Natural killer cell (primary cell): Measurements from ENCODE around the gene CFL1. TPM values are rescaled to one million over a fixed set of nuclear protein-coding genes. Genes with fewer than 3 reads are reported as not detected.

Experiments
- ATAC-seq, 3 donors: fragments of 150-1000 bp in 2 of 3; fragments of 200-7000 bp in 1 of 3; cut with Tn5 transposase; 1 replicate in 1 of 3; 2 replicates in 2 of 3; pipeline ENCODE4 v1.10.0; 2021; ENCODE audit warnings: mild to moderate bottlenecking in 2 of 3, moderate library complexity in 2 of 3
- DNase-seq, 2 donors: peaks; one replicate each; pipeline versions ENCODE4 v3.0.0 to v3.0.0-alpha.2; 2013 to 2021; ENCODE audit warnings: mixed read lengths in 1 of 2
- H3K27ac ChIP-seq: one replicate; pipeline ENCODE4 v1.5.1; 2013; ENCODE audit warnings: mild to moderate bottlenecking, low read length
- H3K27me3 ChIP-seq: one replicate; pipeline ENCODE4 v1.6.1; 2013; ENCODE audit warnings: low read length; ENCODE audit not compliant: control insufficient read depth, insufficient read depth
- H3K36me3 ChIP-seq: one replicate; pipeline ENCODE4 v1.6.1; 2013; ENCODE audit warnings: low read length; ENCODE audit not compliant: control insufficient read depth, insufficient read depth
- H3K4me1 ChIP-seq: one replicate; pipeline ENCODE4 v1.6.1; 2013; ENCODE audit warnings: low read length; ENCODE audit not compliant: control insufficient read depth, insufficient read depth
- H3K4me3 ChIP-seq: one replicate; pipeline ENCODE4 v1.5.1; 2013; ENCODE audit warnings: low read length
- H3K9me3 ChIP-seq: one replicate; pipeline ENCODE4 v1.6.1; 2013; ENCODE audit warnings: low read length; ENCODE audit not compliant: control insufficient read depth, insufficient read depth
- H3K27ac Mint-ChIP-seq, 2 donors: one replicate each; pipeline ENCODE4 v1.8.0; 2022; ENCODE audit warnings: mild to moderate bottlenecking in 2 of 2, mixed read lengths in 2 of 2, moderate library complexity in 1 of 2
- H3K27me3 Mint-ChIP-seq, 2 donors: one replicate each; pipeline ENCODE4 v1.8.0; 2022; ENCODE audit warnings: low read depth in 2 of 2, mixed read lengths in 2 of 2
- H3K36me3 Mint-ChIP-seq: one replicate; pipeline ENCODE4 v1.8.0; 2022; ENCODE audit warnings: mixed read lengths
- H3K4me1 Mint-ChIP-seq, 2 donors: one replicate each; pipeline ENCODE4 v1.8.0; 2022; ENCODE audit warnings: mixed read lengths in 2 of 2
- H3K4me3 Mint-ChIP-seq: one replicate; pipeline ENCODE4 v1.8.0; 2022; ENCODE audit warnings: mild to moderate bottlenecking, moderate library complexity, mixed read lengths
- H3K9me3 Mint-ChIP-seq, 2 donors: one replicate each; pipeline ENCODE4 v1.8.0; 2022; ENCODE audit warnings: mixed read lengths in 2 of 2
- CTCF ChIP-seq: fragments of 200-600 bp; IDR thresholded peaks from one replicate; pipeline ENCODE4 v1.8.0; 2022; ENCODE audit warnings: antibody characterized with exemption
- WGBS: methylation state at CpG from one replicate; pipeline ENCODE4 v1.1.7; 2013; ENCODE audit warnings: missing lambda C conversion rate; ENCODE audit not compliant: insufficient coverage; 5-methylcytosine and 5-hydroxymethylcytosine counted together
- intact Hi-C: fragments of 100-400 bp; cut with micrococcal nuclease; formaldehyde crosslinking; loops from one replicate; pipeline ENCODE4 v1.14.2; 2022
- total RNA-seq, 4 donors: library from RNA; stranded (reverse); fragments of 120-200 nt in 1 of 4; gene quantifications; one replicate each; pipeline versions ENCODE4 v1.2.3 to v1.2.4, GENCODE V29; 2013 to 2022

Gene CFL1
- total RNA-seq, 3 donors from 2014 or later (not counting 1 experiment from before 2014, with no cell fraction given), result 1,035 to 1,220 (median 1,095) TPM

DNA sequence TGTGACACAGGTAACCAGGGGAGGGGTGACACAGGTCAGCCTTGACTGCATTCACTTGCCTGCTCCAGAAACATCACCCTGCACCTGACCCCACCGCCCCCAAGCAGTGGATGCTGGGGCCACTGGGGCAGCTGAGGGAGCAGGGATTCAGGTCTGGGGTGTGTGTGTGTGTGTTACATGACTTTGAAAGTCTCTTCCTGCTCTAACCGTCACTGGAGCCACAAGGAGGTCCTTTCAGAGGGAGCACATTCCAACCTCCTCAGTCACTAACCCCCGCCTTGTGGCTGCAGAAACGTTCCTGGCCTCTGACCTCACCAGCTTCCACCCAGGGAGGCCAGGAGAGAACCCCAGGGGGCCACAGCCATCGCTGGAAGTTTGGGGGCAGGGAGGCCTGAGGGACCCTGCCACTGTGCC lies 45.1 kb upstream of the CFL1 start:
- TF ChIP-seq CTCF, result no peak
- H3K9me3 ChIP-seq, result no peaks in the 10 kb centered on the region
- H3K36me3 ChIP-seq, result no peaks in the 10 kb centered on the region
- H3K27me3 ChIP-seq, result peaks cover 5% of the 10 kb centered on the region
- H3K4me3 Mint-ChIP-seq, result no peak overlapping the region
- intact Hi-C loops, result loop anchor here (2.0 kb wide), 1 partner anchor 16 kb away; the partner anchor contains the start of genes C11orf68 and DRAP1
- H3K4me1 Mint-ChIP-seq, result peaks cover 12 to 23% of the 10 kb centered on the region in 2 donors
- ATAC-seq, result no peak
- peaks cover 5 to 6% of the 10 kb centered on the region in 2 donors for H3K27me3 Mint-ChIP-seq
- no peak overlapping the region for H3K27ac ChIP-seq
- H3K9me3 Mint-ChIP-seq, result no peaks in the 10 kb centered on the region
- 29% methylated on average over 3 of the region's 5 CpGs for WGBS
- H3K27ac Mint-ChIP-seq, result peak overlapping the region; percentile 90 to 98
- DNase-seq, result no peak
- H3K4me1 ChIP-seq, result peaks cover 38% of the 10 kb centered on the region
- no peaks in the 10 kb centered on the region for H3K36me3 Mint-ChIP-seq
- H3K4me3 ChIP-seq, result no peak overlapping the region

DNA sequence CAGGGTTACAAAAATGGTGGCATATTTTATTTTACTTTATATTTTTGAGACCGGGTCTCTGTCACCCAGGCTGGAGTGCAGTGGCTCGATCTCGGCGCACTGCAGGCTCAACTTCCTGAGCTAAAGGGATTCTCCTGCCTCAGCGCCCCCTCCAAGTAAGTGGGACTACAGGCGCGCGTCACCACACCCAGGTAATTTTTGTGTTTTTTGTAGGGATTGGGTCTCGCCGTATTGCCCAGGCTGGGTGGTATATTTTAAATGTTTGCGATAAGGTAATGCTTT lies 42.9 kb upstream of the CFL1 start:
- no peaks in the 10 kb centered on the region for H3K36me3 ChIP-seq
- H3K27ac ChIP-seq, result peak overlapping the region; percentile 15
- TF ChIP-seq CTCF, result no peak
- peaks cover 5% of the 10 kb centered on the region for H3K27me3 ChIP-seq
- Mint-ChIP-seq H3K4me1 (peaks cover 12 to 23% of the 10 kb centered on the region in 2 donors), H3K9me3 (no peaks in the 10 kb centered on the region), H3K27me3 (peaks cover 0 to 5% of the 10 kb centered on the region in 2 donors), H3K4me3 (peak overlapping the region; percentile 45), H3K27ac (peak overlapping the region; percentile 90 to 98), H3K36me3 (no peaks in the 10 kb centered on the region)
- DNase-seq, result no peak
- intact Hi-C loops, result loop anchor here (1.0 kb wide), 1 partner anchor 11 kb away; the partner anchor contains the start of gene CCDC85B
- 85% methylated on average over 10 of the region's 11 CpGs for WGBS
- H3K4me1 ChIP-seq, result peaks cover 38% of the 10 kb centered on the region
- ATAC-seq, result no peak
- H3K9me3 ChIP-seq, result no peaks in the 10 kb centered on the region
- peak overlapping the region; percentile 20 for H3K4me3 ChIP-seq

DNA sequence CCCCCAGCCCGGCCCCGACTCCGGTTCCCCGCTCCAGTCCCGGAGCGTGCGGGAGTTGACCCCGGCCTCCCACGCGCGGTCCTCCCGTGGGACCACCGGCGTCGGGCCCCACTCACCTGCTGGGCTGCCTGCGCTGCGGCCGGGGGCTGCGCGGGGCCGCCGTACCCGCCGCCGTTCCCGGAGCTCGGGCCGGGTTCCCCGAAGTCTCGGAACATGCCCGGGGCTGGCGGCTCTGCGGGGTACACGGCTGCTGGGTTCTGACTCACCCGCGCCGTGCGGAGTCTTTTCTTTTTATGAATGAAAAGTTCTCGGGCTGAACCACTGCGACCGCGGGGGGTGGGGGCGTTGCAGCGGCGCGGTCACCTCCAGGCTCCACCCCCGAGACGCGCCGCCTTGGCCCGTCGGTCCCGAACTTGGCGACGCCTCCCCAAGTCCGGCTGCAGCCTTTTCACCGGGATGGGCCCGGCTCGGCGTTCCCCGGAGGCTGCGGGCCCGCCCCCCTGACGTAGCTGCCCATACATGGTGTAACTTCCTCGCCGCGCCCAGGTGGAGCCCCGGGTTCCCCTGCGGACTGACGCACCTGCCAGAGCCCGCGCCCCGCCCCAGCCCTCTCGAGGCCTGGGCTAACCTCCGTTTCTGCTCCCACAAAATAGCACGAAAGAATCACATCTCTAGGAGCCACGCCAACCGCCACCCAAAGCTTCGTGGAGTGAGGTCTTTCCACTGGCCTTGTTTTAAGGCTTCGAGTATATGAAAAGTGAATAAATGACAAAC lies 42.3 kb upstream of the CFL1 start, which contains the start of gene FOSL1:
FOSL1 (minus strand) TSS at position 264 of the 774 bp plus-strand sequence; CDS start at position 215, 49 bp downstream.
- Histone ChIP-seq H3K4me3 (peak within 1 kb of the TSS; percentile 30), H3K27me3 (peaks cover 5% of the 10 kb centered on the region), H3K36me3 (no peaks in the 10 kb centered on the region), H3K4me1 (peaks cover 38% of the 10 kb centered on the region), H3K9me3 (no peaks in the 10 kb centered on the region), H3K27ac (peak within 1 kb of the TSS; percentile 15)
- TF ChIP-seq CTCF, result no peak
- ATAC-seq (peak; percentile 66 to 86 (median 78)), DNase-seq (peak; percentile 91 to 96)
- H3K27ac Mint-ChIP-seq, result peak within 1 kb of the TSS; percentile 90 to 98
- WGBS, result 2% methylated on average over 80 of the region's 80 CpGs
- peaks cover 0 to 5% of the 10 kb centered on the region in 2 donors for H3K27me3 Mint-ChIP-seq
- H3K4me1 Mint-ChIP-seq, result peaks cover 12 to 23% of the 10 kb centered on the region in 2 donors
- intact Hi-C loops, result loop anchor here (1.0 kb wide), 1 partner anchor 10 kb away; the partner anchor contains the start of gene CCDC85B
- H3K9me3 Mint-ChIP-seq, result no peaks in the 10 kb centered on the region
- H3K4me3 Mint-ChIP-seq, result peak within 1 kb of the TSS; percentile 72
- no peaks in the 10 kb centered on the region for H3K36me3 Mint-ChIP-seq
